Liver (tissue), 9 donors: Measurements from ENCODE around the gene PLEKHA8. TPM values are rescaled to one million over a fixed set of nuclear protein-coding genes. Genes with fewer than 3 reads are reported as not detected.
"Not testable (repeated sequence)": the region's sequence is repeated elsewhere in the genome, so short reads cannot be mapped to it uniquely, and the experiment has no call there.

ENCODE experiments used
- DNase-seq: peaks from one replicate; pipeline ENCODE4 v3.0.0-alpha.2; 2017; ENCODE audit warnings: low spot score
- H3K27ac ChIP-seq, 2 donors: one replicate each; pipeline ENCODE4 v1.7.0; 2013; ENCODE audit warnings: inconsistent platforms in 2 of 2, low read length in 2 of 2, control low read depth in 1 of 2, low read depth in 1 of 2, mild to moderate bottlenecking in 1 of 2
- H3K27me3 ChIP-seq, 4 donors: one replicate each; pipeline versions ENCODE4 v1.6.1 to v1.7.0; 2013; ENCODE audit warnings: low read length in 3 of 4, inconsistent platforms in 1 of 4, mild to moderate bottlenecking in 1 of 4, moderate library complexity in 1 of 4; ENCODE audit not compliant: control insufficient read depth in 4 of 4, insufficient read depth in 4 of 4
- H3K36me3 ChIP-seq, 4 donors: one replicate each; pipeline versions ENCODE4 v1.6.1 to v1.7.0; 2013; ENCODE audit warnings: low read length in 3 of 4, mild to moderate bottlenecking in 3 of 4, low read depth in 1 of 4, moderate library complexity in 1 of 4; ENCODE audit not compliant: control insufficient read depth in 4 of 4, insufficient read depth in 3 of 4
- H3K4me1 ChIP-seq, 4 donors: one replicate each; pipeline versions ENCODE4 v1.6.1 to v1.7.0; 2013; ENCODE audit warnings: low read length in 3 of 4, mild to moderate bottlenecking in 3 of 4, moderate library complexity in 1 of 4; ENCODE audit not compliant: control insufficient read depth in 4 of 4, insufficient read depth in 4 of 4
- H3K4me3 ChIP-seq, 3 donors: one replicate each; pipeline versions ENCODE4 v1.6.1 to v1.7.0; 2013; ENCODE audit warnings: low read length in 3 of 3, control low read depth in 1 of 3, low read depth in 1 of 3, mild to moderate bottlenecking in 1 of 3
- H3K9ac ChIP-seq, 2 donors: one replicate each; pipeline ENCODE4 v1.7.0; 2013; ENCODE audit warnings: low read length in 2 of 2, mild to moderate bottlenecking in 2 of 2, moderate library complexity in 2 of 2, control low read depth in 1 of 2, low read depth in 1 of 2
- H3K9me3 ChIP-seq, 4 donors: one replicate each; pipeline versions ENCODE4 v1.6.1 to v1.7.0; 2013; ENCODE audit warnings: low read length in 3 of 4; ENCODE audit not compliant: control insufficient read depth in 4 of 4
- CTCF ChIP-seq: fragments of 150-350 bp; IDR thresholded peaks from 2 replicates; pipeline ENCODE4 v1.5.1; 2017; ENCODE audit warnings: improper control_type of control experiment, low read depth, low read length; ENCODE audit not compliant: missing input control
- EGR1 ChIP-seq, 2 donors: IDR thresholded peaks; 2 replicates each; pipeline ENCODE4 v1.6.1; 2016 to 2018; ENCODE audit warnings: antibody characterized with exemption in 2 of 2, low read depth in 2 of 2
- FOXA1 ChIP-seq: IDR thresholded peaks from 2 replicates; pipeline ENCODE4 v1.6.1; 2016; ENCODE audit warnings: antibody characterized with exemption
- FOXA2 ChIP-seq: IDR thresholded peaks from 2 replicates; pipeline ENCODE4 v1.6.1; 2016; ENCODE audit warnings: antibody characterized with exemption
- GABPA ChIP-seq, 2 donors: IDR thresholded peaks in 1 of 2; conservative IDR thresholded peaks in 1 of 2; 2 replicates each; pipeline ENCODE4 v1.6.1; 2016; ENCODE audit warnings: antibody characterized with exemption in 2 of 2, mild to moderate bottlenecking in 1 of 2, moderate library complexity in 1 of 2
- HNF4G ChIP-seq: IDR thresholded peaks from 2 replicates; pipeline ENCODE4 v1.6.1; 2016; ENCODE audit warnings: antibody characterized with exemption
- MAX ChIP-seq: IDR thresholded peaks from 2 replicates; pipeline ENCODE4 v1.6.1; 2016; ENCODE audit warnings: antibody characterized with exemption
- NR2F2 ChIP-seq: IDR thresholded peaks from 2 replicates; pipeline ENCODE4 v1.6.1; 2016; ENCODE audit warnings: antibody characterized with exemption
- RAD21 ChIP-seq, 2 donors: IDR thresholded peaks; 2 replicates each; pipeline ENCODE4 v1.6.1; 2016; ENCODE audit warnings: antibody characterized with exemption in 2 of 2, mild to moderate bottlenecking in 2 of 2
- REST ChIP-seq: IDR thresholded peaks from 2 replicates; pipeline ENCODE4 v1.6.1; 2016; ENCODE audit warnings: antibody characterized with exemption, mild to moderate bottlenecking
- RXRA ChIP-seq, 2 donors: IDR thresholded peaks; 2 replicates each; pipeline ENCODE4 v1.6.1; 2017 to 2018; ENCODE audit warnings: antibody characterized with exemption in 2 of 2, mild to moderate bottlenecking in 1 of 2
- SP1 ChIP-seq: IDR thresholded peaks from 2 replicates; pipeline ENCODE4 v1.6.1; 2018; ENCODE audit warnings: antibody characterized with exemption, mild to moderate bottlenecking
- TAF1 ChIP-seq: conservative IDR thresholded peaks from 2 replicates; pipeline ENCODE4 v1.6.1; 2016; ENCODE audit warnings: antibody characterized with exemption, mild to moderate bottlenecking
- YY1 ChIP-seq: IDR thresholded peaks from 2 replicates; pipeline ENCODE4 v1.6.1; 2016; ENCODE audit warnings: antibody characterized with exemption, mild to moderate bottlenecking
- ZBTB33 ChIP-seq: IDR thresholded peaks from 2 replicates; pipeline ENCODE4 v1.6.1; 2016; ENCODE audit warnings: antibody characterized with exemption
- WGBS: extraction: QIAGEN DNeasy Blood & Tissue Kit; methylation state at CpG from one replicate; pipeline ENCODE4 v1.1.7; 2013; 5-methylcytosine and 5-hydroxymethylcytosine counted together
- polyA plus RNA-seq, 2 donors: library from polyadenylated mRNA; stranded (reverse) in 1 of 2; unstranded in 1 of 2; fragments of 200-250 nt in 1 of 2; fragments of >200 nt in 1 of 2; fragmentation: Nextera tagmentation in 1 of 2; extraction: Ambion mirVana in 1 of 2; gene quantifications; one replicate each; pipeline versions ENCODE4 v1.2.1 to v1.2.3, GENCODE V29; 2013 to 2015
- total RNA-seq, 2 donors: library from RNA; depleted of rRNA; stranded (reverse); fragments of >200 nt; gene quantifications; one replicate each; pipeline ENCODE4 v1.2.3, GENCODE V29; 2014
- donor health status: healthy.
- donor health status: healthy.
- donor health status: healthy.
- donor health status: healthy.
- donor health status: healthy.

The PLEKHA8 gene
- total and polyA plus RNA-seq, 4 donors = 1.0 to 5.4 (median 2.4) TPM

GRCh38 chr7:30091987-30092386 is 63.8 kb downstream of the PLEKHA8 start:
- H3K9ac ChIP-seq = no peak overlapping the region
- no peak for DNase-seq
- WGBS = 95% methylated on average over 5 of the region's 5 CpGs

GRCh38 chr7:30093420-30093952 is 65.3 kb downstream of the PLEKHA8 start:
- WGBS = 75% methylated on average over 5 of the region's 5 CpGs
- no peak for DNase-seq

More at GRCh38 chr7:30091987-30092386, 63.8 kb downstream of the PLEKHA8 start:
- Histone ChIP-seq H3K4me3 (no peak overlapping the region), H3K36me3 (no peaks in the 10 kb centered on the region), H3K27me3 (no peaks in the 10 kb centered on the region), H3K4me1 (no peaks in the 10 kb centered on the region), H3K9me3 (no peaks in the 10 kb centered on the region), H3K27ac (no peak overlapping the region)
- TF ChIP-seq YY1 (no peak), HNF4G (no peak), FOXA2 (no peak), ZBTB33 (no peak), MAX (no peak), FOXA1 (no peak), EGR1 (IDR thresholded peaks at IDR 0.05; ENCODE audit: low read depth in 2 of 2) (no peak), SP1 (no peak), RXRA (IDR thresholded peaks at IDR 0.05) (no peak), NR2F2 (no peak), RAD21 (IDR thresholded peaks at IDR 0.05) (no peak), GABPA (IDR thresholded peaks at IDR 0.05 in 1 of 2, conservative IDR thresholded peaks at IDR 0.05 in 1 of 2) (no peak), CTCF (no peak)

GRCh38 chr7:30098599-30098998 is 70.4 kb downstream of the PLEKHA8 start:
- not testable (repeated sequence) for H3K9me3 ChIP-seq, H3K9ac ChIP-seq, H3K4me3 ChIP-seq, H3K27me3 ChIP-seq, H3K4me1 ChIP-seq, H3K27ac ChIP-seq, DNase-seq, H3K36me3 ChIP-seq
- WGBS = 97% methylated on average over 21 of the region's 21 CpGs

More at GRCh38 chr7:30093420-30093952, 65.3 kb downstream of the PLEKHA8 start:
- no peak for TF ChIP-seq TAF1
- TF ChIP-seq REST = no peak
- TF ChIP-seq FOXA2 = no peak
- no peak for TF ChIP-seq GABPA (IDR thresholded peaks at IDR 0.05 in 1 of 2, conservative IDR thresholded peaks at IDR 0.05 in 1 of 2)
- TF ChIP-seq MAX = no peak
- Histone ChIP-seq H3K27me3 (no peaks in the 10 kb centered on the region), H3K36me3 (no peaks in the 10 kb centered on the region), H3K4me1 (no peaks in the 10 kb centered on the region), H3K9ac (no peak overlapping the region), H3K4me3 (no peak overlapping the region), H3K9me3 (no peaks in the 10 kb centered on the region), H3K27ac (no peak overlapping the region)
